OCI-LY1 (cell line): ENCODE results near the gene KIF22.

Experiments
- EZH2 ChIP-seq: fragments of 200-600 bp; sonication (generic), shearing (Covaris generic); IDR thresholded peaks from 2 replicates; pipeline ENCODE4 v1.8.0; 2017; ENCODE audit warnings: borderline replicate concordance, mixed run types, mild to moderate bottlenecking, antibody characterized with exemption, low read length, moderate library complexity, mixed read lengths
- TF ChIP-seq, protein P1 (sequence below): fragments of 200-600 bp; sonication (generic), shearing (Covaris generic); IDR thresholded peaks from 2 replicates; pipeline ENCODE4 v1.5.1; 2017; ENCODE audit warnings: mild to moderate bottlenecking, antibody characterized with exemption, low read length, moderate library complexity, mixed read lengths

DNA sequence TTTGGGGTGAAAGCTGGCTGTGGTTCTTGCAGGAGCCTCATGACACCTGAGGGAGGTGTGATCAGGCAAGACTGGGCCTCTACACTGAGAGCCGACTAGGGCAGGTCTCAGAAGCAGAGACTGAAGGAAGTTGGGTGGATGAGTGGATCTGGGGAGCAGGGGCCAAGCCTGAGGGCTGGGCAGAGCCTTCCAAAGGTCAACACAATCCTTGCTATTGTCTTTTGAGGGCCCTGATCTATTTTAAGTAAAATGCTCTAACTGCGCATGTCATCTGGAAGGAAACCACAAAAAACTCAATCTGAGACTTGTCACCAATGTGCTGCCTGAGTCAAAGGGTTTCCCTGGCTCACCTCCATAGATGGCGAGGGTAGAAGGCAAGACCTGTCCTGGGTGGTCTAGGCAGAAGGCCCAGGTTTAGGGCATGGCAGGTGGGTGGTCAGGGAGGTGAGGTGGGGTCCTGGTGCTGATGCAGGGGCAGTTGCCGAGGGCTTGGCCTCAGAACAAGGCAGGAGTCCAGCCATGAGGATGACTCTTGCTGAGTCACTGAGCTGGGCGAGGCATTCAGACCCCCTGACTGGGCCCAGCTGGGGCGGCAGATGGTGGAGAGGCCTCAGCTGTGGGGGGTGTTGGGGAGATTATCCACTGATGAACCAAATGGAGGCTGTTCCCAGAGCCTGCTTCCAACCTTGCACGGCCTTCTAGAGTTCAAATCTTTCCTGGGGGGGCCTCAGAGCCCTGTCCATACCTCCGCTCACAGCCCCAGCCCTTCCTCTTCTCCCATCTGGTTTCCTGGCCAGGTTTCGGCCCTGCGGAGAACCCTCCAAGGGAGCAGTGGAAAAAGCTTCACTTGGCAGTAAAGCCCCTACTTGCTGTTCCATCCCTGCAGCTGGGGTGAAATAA is 34.8 kb downstream of the KIF22 start:
- TF ChIP-seq EZH2 = no peak
- TF ChIP-seq, protein P1, sequence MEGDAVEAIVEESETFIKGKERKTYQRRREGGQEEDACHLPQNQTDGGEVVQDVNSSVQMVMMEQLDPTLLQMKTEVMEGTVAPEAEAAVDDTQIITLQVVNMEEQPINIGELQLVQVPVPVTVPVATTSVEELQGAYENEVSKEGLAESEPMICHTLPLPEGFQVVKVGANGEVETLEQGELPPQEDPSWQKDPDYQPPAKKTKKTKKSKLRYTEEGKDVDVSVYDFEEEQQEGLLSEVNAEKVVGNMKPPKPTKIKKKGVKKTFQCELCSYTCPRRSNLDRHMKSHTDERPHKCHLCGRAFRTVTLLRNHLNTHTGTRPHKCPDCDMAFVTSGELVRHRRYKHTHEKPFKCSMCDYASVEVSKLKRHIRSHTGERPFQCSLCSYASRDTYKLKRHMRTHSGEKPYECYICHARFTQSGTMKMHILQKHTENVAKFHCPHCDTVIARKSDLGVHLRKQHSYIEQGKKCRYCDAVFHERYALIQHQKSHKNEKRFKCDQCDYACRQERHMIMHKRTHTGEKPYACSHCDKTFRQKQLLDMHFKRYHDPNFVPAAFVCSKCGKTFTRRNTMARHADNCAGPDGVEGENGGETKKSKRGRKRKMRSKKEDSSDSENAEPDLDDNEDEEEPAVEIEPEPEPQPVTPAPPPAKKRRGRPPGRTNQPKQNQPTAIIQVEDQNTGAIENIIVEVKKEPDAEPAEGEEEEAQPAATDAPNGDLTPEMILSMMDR = no peak
